Measurements from ENCODE around the gene KIFC3. TPM values are rescaled to one million over a fixed set of nuclear protein-coding genes. Genes with fewer than 3 reads are reported as not detected.

The KIFC3 gene
- total and polyA plus RNA-seq, 2 of the 8 experiments (the other 6 are each of a cell fraction or from before 2014, with no cell fraction given), result 2.1 to 7.1 TPM

GRCh38 chr16:57744642-57744903, 57.7 kb downstream of the KIFC3 start:
- Histone ChIP-seq H4K91ac (replicated peaks; ENCODE audit: insufficient read length, low read length) (no peak overlapping the region), H3K9me3 (ENCODE audit: insufficient read depth in 2 of 2, low read depth in 1 of 2, low read length in 1 of 2) (no peaks in the 10 kb centered on the region), H2BK120ac (replicated peaks; ENCODE audit: low read depth, low read length) (no peak overlapping the region), H3K4ac (replicated peaks; ENCODE audit: insufficient read length, low read depth, low read length) (no peak overlapping the region), H3K79me1 (ENCODE audit: low read depth, low read length) (no peaks in the 10 kb centered on the region), H2AFZ (ENCODE audit: low read length) (no peak overlapping the region), H3K14ac (ENCODE audit: insufficient read length) (no peak overlapping the region), H3K79me2 (ENCODE audit: control insufficient read depth in 1 of 2, insufficient read depth in 2 of 2, low read length in 2 of 2) (no peaks in the 10 kb centered on the region), H2BK15ac (ENCODE audit: low read length) (no peak overlapping the region), H2BK12ac (ENCODE audit: low read depth, low read length) (no peak overlapping the region), H3K56ac (replicated peaks; ENCODE audit: insufficient read length, low read depth, low read length) (no peak overlapping the region), H3K4me1 (replicated peaks in 1 of 4; ENCODE audit: control insufficient read depth in 3 of 4, insufficient read depth in 4 of 4, low read length in 3 of 4) (no peaks in the 10 kb centered on the region), H3K27ac (ENCODE audit: low read depth, low read length) (no peak overlapping the region), H2BK20ac (ENCODE audit: low read length) (no peak overlapping the region), H4K8ac (ENCODE audit: extremely low read depth, insufficient read depth, low read length) (no peak overlapping the region), H3K36me3 (ENCODE audit: control insufficient read depth in 2 of 4, insufficient read depth in 4 of 4, low read length in 3 of 4) (no peaks in the 10 kb centered on the region; a peak in 2 of 8 replicates), H3K9ac (replicated peaks in 1 of 4; ENCODE audit: extremely low read depth in 1 of 4, low read depth in 3 of 4, low read length in 3 of 4) (no peak overlapping the region), H2BK5ac (ENCODE audit: low read depth, low read length) (no peak overlapping the region), H3K18ac (ENCODE audit: extremely low read depth, low read length) (no peak overlapping the region), H3K27me3 (replicated peaks in 1 of 4; ENCODE audit: control insufficient read depth in 3 of 4, extremely low read depth in 1 of 4, insufficient read depth in 3 of 4, low read length in 3 of 4) (no peaks in the 10 kb centered on the region), H3K23ac (ENCODE audit: insufficient read length) (no peak overlapping the region), H3K4me2 (ENCODE audit: insufficient read depth in 1 of 2, low read depth in 2 of 2, low read length in 2 of 2) (no peak overlapping the region), H3K23me2 (ENCODE audit: low read depth, low read length) (no peaks in the 10 kb centered on the region), H4K5ac (ENCODE audit: insufficient read length, low read depth, low read length) (no peak overlapping the region), H2AK5ac (ENCODE audit: low read depth, low read length) (no peak overlapping the region), H3K4me3 (ENCODE audit: extremely low read depth in 1 of 4, insufficient read depth in 2 of 4, low read depth in 3 of 4, low read length in 4 of 4) (no peak overlapping the region), H4K20me1 (replicated peaks in 1 of 2; ENCODE audit: control insufficient read depth in 1 of 2, insufficient read depth in 2 of 2, low read length in 2 of 2) (peaks cover 0 to 9% of the 10 kb centered on the region in 2 experiments)
- ChIA-PET POLR2A (ENCODE audit: partially characterized antibody) (interaction anchor here (1.0 to 2.2 kb wide), 4 partner anchors 8 to 16 kb away, joined by 3 to 6 read pairs (median 4); no protein-coding TSS in a partner anchor), CTCF (ENCODE audit: partially characterized antibody) (interaction anchor here (0.7 to 3.2 kb wide), 5 partner anchors 10 to 168 kb away, joined by 3 to 18 read pairs (median 4); no protein-coding TSS in a partner anchor)
- WGBS, 2 experiments (ENCODE audit: extremely low coverage in 1 of 2, insufficient coverage in 1 of 2, insufficient read length in 1 of 2, insufficient replicate concordance in 2 of 2, low coverage in 1 of 2, low lambda C conversion rate in 2 of 2, missing lambda C conversion rate in 1 of 2), result 73% methylated on average over 6 of the region's 7 CpGs; no CpG with 5 or more reads in 1 of the 2 experiments
- FAIRE-seq (no peak), DNase-seq (ENCODE audit: low read depth in 1 of 2, low spot score in 2 of 2) (no peak)
- TF ChIP-seq SP2 (IDR thresholded peaks at IDR 0.05; ENCODE audit: low read length), result no peak
